K562 (cell line): ENCODE measurements around the gene MED20. TPM values are rescaled to one million over a fixed set of nuclear protein-coding genes. Genes with fewer than 3 reads are reported as not detected.

ENCODE experiments used
- BCOR ChIP-seq: fragments of 450-650 bp; IDR thresholded peaks from 2 replicates; pipeline ENCODE4 v1.6.1; 2016
- COPS2 ChIP-seq: fragments of 450-650 bp; conservative IDR thresholded peaks from 2 replicates; pipeline ENCODE4 v1.6.1; 2016; ENCODE audit warnings: mild to moderate bottlenecking, moderate library complexity
- DIDO1 ChIP-seq: fragments of 450-650 bp; IDR thresholded peaks from 2 replicates; pipeline ENCODE4 v1.6.1; 2016; ENCODE audit warnings: low read depth, missing biosample characterization, missing genetic modification characterization
- E2F5 ChIP-seq: sonication (generic); formaldehyde crosslinking; IDR thresholded peaks from 2 replicates; pipeline ENCODE4 v1.8.0; 2022; ENCODE audit warnings: mild to moderate bottlenecking, missing genetic modification reagents
- ELF1 ChIP-seq: fragments of 200-800 bp; sonication (Bioruptor generic); IDR thresholded peaks from 2 replicates; pipeline ENCODE4 v1.6.1; 2016; ENCODE audit warnings: missing genetic modification characterization, missing compliant biosample characterization
- EZH2 ChIP-seq: IDR thresholded peaks from 2 replicates; pipeline ENCODE4 v1.6.1; 2012; ENCODE audit warnings: low read depth, mild to moderate bottlenecking, inconsistent platforms, low read length, borderline replicate concordance
- MCM2 ChIP-seq: fragments of 450-650 bp; IDR thresholded peaks from 2 replicates; pipeline ENCODE4 v1.6.1; 2017; ENCODE audit warnings: low read depth, mild to moderate bottlenecking
- ZNF212 ChIP-seq: fragments of 450-650 bp; formaldehyde crosslinking; IDR thresholded peaks from 2 replicates; pipeline ENCODE4 v1.4.0; 2020; ENCODE audit warnings: mild to moderate bottlenecking
- ZNF224 ChIP-seq: sonication (generic); formaldehyde crosslinking; IDR thresholded peaks from 2 replicates; pipeline ENCODE4 v1.8.0; 2022; ENCODE audit warnings: mild to moderate bottlenecking, missing genetic modification reagents
- ZNF740 ChIP-seq, 3 experiments: fragments of 200-800 bp in 1 of 3; sonication (Bioruptor generic) in 1 of 3; sonication (generic) in 1 of 3; formaldehyde crosslinking in 1 of 3; IDR thresholded peaks; 2 replicates each; pipeline versions ENCODE4 v1.6.1 to v1.8.0; 2016 to 2022; ENCODE audit warnings: mild to moderate bottlenecking in 2 of 3, missing compliant biosample characterization in 2 of 3, missing genetic modification characterization in 2 of 3, missing genetic modification reagents in 1 of 3
- polyA plus RNA-seq, 8 experiments: library from polyadenylated mRNA; depleted of rRNA in 4 of 8; stranded (reverse) in 5 of 8; unstranded in 3 of 8; fragments of >200 nt; fragmentation: Nextera tagmentation in 2 of 8; fragmentation: Illumina TruSeq in 1 of 8; extraction: Ambion mirVana in 2 of 8; extraction: Trizol in 1 of 8; gene quantifications; 2 replicates each; pipeline versions ENCODE4 v1.2.1 to v1.2.3, GENCODE V29; 2011 to 2014; ENCODE audit warnings: inconsistent platforms in 1 of 8, missing spikeins in 1 of 8
- total RNA-seq, 7 experiments: library from RNA; depleted of rRNA in 6 of 7; stranded (reverse); fragments of >200 nt in 6 of 7; fragmentation: Illumina TruSeq in 2 of 7; extraction: Trizol in 2 of 7; gene quantifications; 2 replicates each; pipeline versions ENCODE4 v1.2.1 to v1.2.3, GENCODE V29; 2011 to 2021; ENCODE audit warnings: low replicate concordance in 1 of 7
- TF ChIP-seq, protein P1 (sequence below): fragments of 450-650 bp; IDR thresholded peaks from 2 replicates; pipeline ENCODE4 v1.6.1; 2017; ENCODE audit warnings: mild to moderate bottlenecking, moderate library complexity
- TF ChIP-seq, protein P2 (sequence below): fragments of 250-450 bp; sonication (Bioruptor Pico); IDR thresholded peaks from 2 replicates; pipeline ENCODE4 v1.5.0; 2020; ENCODE audit warnings: mild to moderate bottlenecking, borderline replicate concordance
- TF ChIP-seq, protein P3 (sequence below), 2 experiments: fragments of 450-650 bp; formaldehyde crosslinking in 1 of 2; IDR thresholded peaks; 2 replicates each; pipeline versions ENCODE4 v1.4.0 to v1.6.1; 2014 to 2020; ENCODE audit warnings: mild to moderate bottlenecking in 2 of 2, borderline replicate concordance in 1 of 2, low read depth in 1 of 2

MED20 gene
- total and polyA plus RNA-seq, 9 of the 15 experiments (the other 6 are each of a cell fraction or from before 2014, with no cell fraction given) = 27.3 to 80.9 (median 46.0) TPM

- TF ChIP-seq, protein P1, sequence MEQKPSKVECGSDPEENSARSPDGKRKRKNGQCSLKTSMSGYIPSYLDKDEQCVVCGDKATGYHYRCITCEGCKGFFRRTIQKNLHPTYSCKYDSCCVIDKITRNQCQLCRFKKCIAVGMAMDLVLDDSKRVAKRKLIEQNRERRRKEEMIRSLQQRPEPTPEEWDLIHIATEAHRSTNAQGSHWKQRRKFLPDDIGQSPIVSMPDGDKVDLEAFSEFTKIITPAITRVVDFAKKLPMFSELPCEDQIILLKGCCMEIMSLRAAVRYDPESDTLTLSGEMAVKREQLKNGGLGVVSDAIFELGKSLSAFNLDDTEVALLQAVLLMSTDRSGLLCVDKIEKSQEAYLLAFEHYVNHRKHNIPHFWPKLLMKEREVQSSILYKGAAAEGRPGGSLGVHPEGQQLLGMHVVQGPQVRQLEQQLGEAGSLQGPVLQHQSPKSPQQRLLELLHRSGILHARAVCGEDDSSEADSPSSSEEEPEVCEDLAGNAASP = no peak
- TF ChIP-seq DIDO1 (tag) = no peak
- TF ChIP-seq, protein P2, sequence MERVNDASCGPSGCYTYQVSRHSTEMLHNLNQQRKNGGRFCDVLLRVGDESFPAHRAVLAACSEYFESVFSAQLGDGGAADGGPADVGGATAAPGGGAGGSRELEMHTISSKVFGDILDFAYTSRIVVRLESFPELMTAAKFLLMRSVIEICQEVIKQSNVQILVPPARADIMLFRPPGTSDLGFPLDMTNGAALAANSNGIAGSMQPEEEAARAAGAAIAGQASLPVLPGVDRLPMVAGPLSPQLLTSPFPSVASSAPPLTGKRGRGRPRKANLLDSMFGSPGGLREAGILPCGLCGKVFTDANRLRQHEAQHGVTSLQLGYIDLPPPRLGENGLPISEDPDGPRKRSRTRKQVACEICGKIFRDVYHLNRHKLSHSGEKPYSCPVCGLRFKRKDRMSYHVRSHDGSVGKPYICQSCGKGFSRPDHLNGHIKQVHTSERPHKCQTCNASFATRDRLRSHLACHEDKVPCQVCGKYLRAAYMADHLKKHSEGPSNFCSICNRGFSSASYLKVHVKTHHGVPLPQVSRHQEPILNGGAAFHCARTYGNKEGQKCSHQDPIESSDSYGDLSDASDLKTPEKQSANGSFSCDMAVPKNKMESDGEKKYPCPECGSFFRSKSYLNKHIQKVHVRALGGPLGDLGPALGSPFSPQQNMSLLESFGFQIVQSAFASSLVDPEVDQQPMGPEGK (CRISPR knock-in tag) = 0 out of 2 replicates have a peak, but pooled peaks have one; percentile 56
- TF ChIP-seq ZNF212 (CRISPR knock-in tag) = no peak
- TF ChIP-seq, protein P3, sequence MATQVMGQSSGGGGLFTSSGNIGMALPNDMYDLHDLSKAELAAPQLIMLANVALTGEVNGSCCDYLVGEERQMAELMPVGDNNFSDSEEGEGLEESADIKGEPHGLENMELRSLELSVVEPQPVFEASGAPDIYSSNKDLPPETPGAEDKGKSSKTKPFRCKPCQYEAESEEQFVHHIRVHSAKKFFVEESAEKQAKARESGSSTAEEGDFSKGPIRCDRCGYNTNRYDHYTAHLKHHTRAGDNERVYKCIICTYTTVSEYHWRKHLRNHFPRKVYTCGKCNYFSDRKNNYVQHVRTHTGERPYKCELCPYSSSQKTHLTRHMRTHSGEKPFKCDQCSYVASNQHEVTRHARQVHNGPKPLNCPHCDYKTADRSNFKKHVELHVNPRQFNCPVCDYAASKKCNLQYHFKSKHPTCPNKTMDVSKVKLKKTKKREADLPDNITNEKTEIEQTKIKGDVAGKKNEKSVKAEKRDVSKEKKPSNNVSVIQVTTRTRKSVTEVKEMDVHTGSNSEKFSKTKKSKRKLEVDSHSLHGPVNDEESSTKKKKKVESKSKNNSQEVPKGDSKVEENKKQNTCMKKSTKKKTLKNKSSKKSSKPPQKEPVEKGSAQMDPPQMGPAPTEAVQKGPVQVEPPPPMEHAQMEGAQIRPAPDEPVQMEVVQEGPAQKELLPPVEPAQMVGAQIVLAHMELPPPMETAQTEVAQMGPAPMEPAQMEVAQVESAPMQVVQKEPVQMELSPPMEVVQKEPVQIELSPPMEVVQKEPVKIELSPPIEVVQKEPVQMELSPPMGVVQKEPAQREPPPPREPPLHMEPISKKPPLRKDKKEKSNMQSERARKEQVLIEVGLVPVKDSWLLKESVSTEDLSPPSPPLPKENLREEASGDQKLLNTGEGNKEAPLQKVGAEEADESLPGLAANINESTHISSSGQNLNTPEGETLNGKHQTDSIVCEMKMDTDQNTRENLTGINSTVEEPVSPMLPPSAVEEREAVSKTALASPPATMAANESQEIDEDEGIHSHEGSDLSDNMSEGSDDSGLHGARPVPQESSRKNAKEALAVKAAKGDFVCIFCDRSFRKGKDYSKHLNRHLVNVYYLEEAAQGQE (IDR thresholded peaks at IDR 0.05; ENCODE audit: borderline replicate concordance) = peak; percentile 53; the same call in 1 of the 2 replicates
- TF ChIP-seq, protein P3 (CRISPR knock-in tag; IDR thresholded peaks at IDR 0.05; ENCODE audit: low read depth) = no peak
- no peak for TF ChIP-seq E2F5 (CRISPR knock-in tag)
- no peak for TF ChIP-seq COPS2
- TF ChIP-seq ELF1 (tag) = no peak
- no peak for TF ChIP-seq ZNF740 (CRISPR knock-in tag; IDR thresholded peaks at IDR 0.05)
- no peak for TF ChIP-seq ZNF740 (tag; IDR thresholded peaks at IDR 0.05)
- TF ChIP-seq EZH2 = no peak
- no peak for TF ChIP-seq MCM2
- TF ChIP-seq ZNF224 = no peak
- no peak for TF ChIP-seq BCOR
These were observed 18.4 kb upstream of the MED20 start (continued) for GRCh38 chr6:41939176-41939847.
